Measurements from ENCODE around the gene SCRN2.
A peak's percentile ranks its signal among the peaks of the same experiment; 100 is the strongest.

SCRN2 gene

GRCh38 chr17:47846716-47847340 lies 5.8 kb upstream of the SCRN2 start:
- DNase-seq (ENCODE audit: low spot score) = no peak

- DNase-seq (ENCODE audit: low spot score) = no peak
Observed at GRCh38 chr17:47845716-47846075, 4.6 kb upstream of the SCRN2 start.

- DNase-seq (ENCODE audit: low spot score) = peak; percentile 44
Observed at GRCh38 chr17:47844814-47845715, 4.0 kb upstream of the SCRN2 start.

- no peak for DNase-seq (ENCODE audit: low spot score)
Observed at GRCh38 chr17:47844227-47844626, 3.2 kb upstream of the SCRN2 start.

GRCh38 chr17:47843391-47843730 lies 2.3 kb upstream of the SCRN2 start:
- no peak for DNase-seq (ENCODE audit: low spot score)

GRCh38 chr17:47841488-47842291 lies 617 bp upstream of the SCRN2 start:
- DNase-seq (ENCODE audit: low spot score) = no peak

GRCh38 chr17:47840001-47840741 lies 902 bp downstream of the SCRN2 start:
- no peak for DNase-seq (ENCODE audit: low spot score)

GRCh38 chr17:47839071-47839470 lies 2.0 kb downstream of the SCRN2 start:
- no peak for DNase-seq (ENCODE audit: low spot score)

GRCh38 chr17:47838636-47839035 lies 2.4 kb downstream of the SCRN2 start:
- DNase-seq (ENCODE audit: low spot score) = no peak

GRCh38 chr17:47837401-47838039 lies 3.6 kb downstream of the SCRN2 start:
- DNase-seq (ENCODE audit: low spot score) = no peak

GRCh38 chr17:47836601-47837000 lies 4.5 kb downstream of the SCRN2 start:
- DNase-seq (ENCODE audit: low spot score) = no peak

GRCh38 chr17:47834756-47835155 lies 6.3 kb downstream of the SCRN2 start:
- DNase-seq (ENCODE audit: low spot score) = no peak

- no peak for DNase-seq (ENCODE audit: low spot score)
Observed at GRCh38 chr17:47831934-47832327, 9.1 kb downstream of the SCRN2 start.

GRCh38 chr17:47831003-47831933 lies 9.8 kb downstream of the SCRN2 start, which contains the start of the genes LRRC46 and MRPL10:
Gene LRRC46, plus strand, starts transcription at chr17:47831670. Its CDS starts 320 bp downstream, at chr17:47831990.
Gene MRPL10, minus strand, starts transcription at chr17:47831541. Its CDS starts 30 bp downstream, at chr17:47831511.
- DNase-seq (ENCODE audit: low spot score) = peak; percentile 100

- DNase-seq (ENCODE audit: low spot score) = no peak
Observed at GRCh38 chr17:47830396-47831002, 10.6 kb downstream of the SCRN2 start.

GRCh38 chr17:47829870-47830269 lies 11.2 kb downstream of the SCRN2 start:
- no peak for DNase-seq (ENCODE audit: low spot score)

GRCh38 chr17:47823519-47823918 lies 17.6 kb downstream of the SCRN2 start:
- DNase-seq (ENCODE audit: low spot score) = no peak

GRCh38 chr17:47822785-47823184 lies 18.3 kb downstream of the SCRN2 start:
- no peak for DNase-seq (ENCODE audit: low spot score)

- DNase-seq (ENCODE audit: low spot score) = peak; percentile 89
Observed at GRCh38 chr17:47821424-47822391, 19.4 kb downstream of the SCRN2 start, which contains the start of gene OSBPL7. Gene OSBPL7, minus strand, starts transcription at chr17:47821794. Its CDS starts 1,516 bp downstream, at chr17:47820278.

All from AG20443 (cell line).